SK-N-SH treated with all-trans-retinoic acid at 6 μM for 48 hours (cell line): ENCODE data around the gene NKAIN4.

ENCODE experiments used
- ATAC-seq: fragments of 200-7000 bp; cut with Tn5 transposase; 3 replicates; pipeline ENCODE4 v1.9.1; 2020; ENCODE audit warnings: mild to moderate bottlenecking, moderate library complexity
- ARNTL ChIP-seq: fragments of 450-650 bp; formaldehyde crosslinking; IDR thresholded peaks from 2 replicates; pipeline ENCODE4 v1.5.0; 2020; ENCODE audit warnings: low read depth, mild to moderate bottlenecking, moderate library complexity, borderline replicate concordance
- BACH2 ChIP-seq: fragments of 250-450 bp; sonication (Bioruptor Pico); IDR thresholded peaks from 2 replicates; pipeline ENCODE4 v1.9.0; 2021; ENCODE audit warnings: mild to moderate bottlenecking, borderline replicate concordance
- CREB5 ChIP-seq: fragments of 250-450 bp; sonication (Bioruptor Pico); IDR thresholded peaks from 2 replicates; pipeline ENCODE4 v1.5.1; 2020; ENCODE audit warnings: low read depth, mild to moderate bottlenecking, moderate library complexity
- CSDC2 ChIP-seq: fragments of 250-450 bp; sonication (Bioruptor Pico); IDR thresholded peaks from 2 replicates; pipeline ENCODE4 v1.5.0; 2020; ENCODE audit warnings: mild to moderate bottlenecking, moderate library complexity
- ESRRG ChIP-seq: fragments of 250-450 bp; sonication (Bioruptor Pico); IDR thresholded peaks from 2 replicates; pipeline ENCODE4 v1.6.1; 2021; ENCODE audit warnings: mild to moderate bottlenecking
- GLIS3 ChIP-seq: fragments of 250-450 bp; sonication (Bioruptor Pico); IDR thresholded peaks from 2 replicates; pipeline ENCODE4 v1.5.0; 2020; ENCODE audit warnings: mild to moderate bottlenecking, moderate library complexity
- ISL1 ChIP-seq: fragments of 250-450 bp; sonication (Bioruptor Pico); IDR thresholded peaks from 2 replicates; pipeline ENCODE4 v2.1.2; 2022; ENCODE audit warnings: mild to moderate bottlenecking, moderate library complexity
- OSR1 ChIP-seq: fragments of 250-450 bp; sonication (Bioruptor Pico); IDR thresholded peaks from 2 replicates; pipeline ENCODE4 v1.8.0; 2022; ENCODE audit warnings: moderate library complexity, mild to moderate bottlenecking, inconsistent platforms
- PATZ1 ChIP-seq: fragments of 250-450 bp; sonication (Bioruptor Pico); IDR thresholded peaks from 2 replicates; pipeline ENCODE4 v1.8.0; 2020; ENCODE audit warnings: mild to moderate bottlenecking, moderate library complexity, borderline replicate concordance
- POU6F1 ChIP-seq: fragments of 250-450 bp; sonication (Bioruptor Pico); IDR thresholded peaks from 2 replicates; pipeline ENCODE4 v1.8.0; 2021; ENCODE audit warnings: low read depth, mild to moderate bottlenecking, moderate library complexity, borderline replicate concordance
- PPARA ChIP-seq: fragments of 250-450 bp; sonication (Bioruptor Pico); IDR thresholded peaks from 2 replicates; pipeline ENCODE4 v1.5.0; 2020; ENCODE audit warnings: mild to moderate bottlenecking, borderline replicate concordance
- RARB ChIP-seq: fragments of 250-450 bp; sonication (Bioruptor Pico); IDR thresholded peaks from 2 replicates; pipeline ENCODE4 v1.8.0; 2021; ENCODE audit warnings: mild to moderate bottlenecking, moderate library complexity
- SNAI2 ChIP-seq: fragments of 250-450 bp; sonication (Bioruptor Pico); IDR thresholded peaks from 2 replicates; pipeline ENCODE4 v1.5.0; 2020; ENCODE audit warnings: mild to moderate bottlenecking, moderate library complexity
- TCF4 ChIP-seq: fragments of 250-450 bp; sonication (Bioruptor Pico); IDR thresholded peaks from 2 replicates; pipeline ENCODE4 v1.8.0; 2021; ENCODE audit warnings: mild to moderate bottlenecking, moderate library complexity, borderline replicate concordance
- TOX ChIP-seq: fragments of 250-450 bp; sonication (Bioruptor Pico); IDR thresholded peaks from 2 replicates; pipeline ENCODE4 v1.8.0; 2021; ENCODE audit warnings: mild to moderate bottlenecking, moderate library complexity, borderline replicate concordance
- TSHZ2 ChIP-seq: fragments of 250-450 bp; sonication (Bioruptor Pico); IDR thresholded peaks from 2 replicates; pipeline ENCODE4 v1.5.0; 2020; ENCODE audit warnings: mild to moderate bottlenecking, moderate library complexity
- ZC3H10 ChIP-seq: fragments of 250-450 bp; sonication (Bioruptor Pico); IDR thresholded peaks from 2 replicates; pipeline ENCODE4 v1.5.1; 2021; ENCODE audit warnings: mild to moderate bottlenecking, moderate library complexity
- ZFP30 ChIP-seq: fragments of 450-650 bp; formaldehyde crosslinking; IDR thresholded peaks from 2 replicates; pipeline ENCODE4 v1.5.0; 2022; ENCODE audit warnings: mild to moderate bottlenecking, moderate library complexity
- ZNF565 ChIP-seq: fragments of 450-650 bp; formaldehyde crosslinking; conservative IDR thresholded peaks from 2 replicates; pipeline ENCODE4 v1.5.0; 2020; ENCODE audit warnings: low read depth, mild to moderate bottlenecking, moderate library complexity
- ZNF70 ChIP-seq: fragments of 450-650 bp; formaldehyde crosslinking; IDR thresholded peaks from 2 replicates; pipeline ENCODE4 v1.5.0; 2020; ENCODE audit warnings: mild to moderate bottlenecking, moderate library complexity
- ZNF8 ChIP-seq: fragments of 450-650 bp; formaldehyde crosslinking; IDR thresholded peaks from 2 replicates; pipeline ENCODE4 v1.5.0; 2020; ENCODE audit warnings: mild to moderate bottlenecking, moderate library complexity

Gene NKAIN4

GRCh38 chr20:63264000-63264399 lies 9.7 kb upstream of the NKAIN4 start:
- no peak for ATAC-seq
- no peak for TF ChIP-seq ZNF565
- no peak for TF ChIP-seq ESRRG (CRISPR knock-in tag)
- no peak for TF ChIP-seq TCF4
- no peak for TF ChIP-seq ZFP30 (CRISPR knock-in tag)
- no peak for TF ChIP-seq CSDC2 (CRISPR knock-in tag)
- no peak for TF ChIP-seq RARB (CRISPR knock-in tag)
- TF ChIP-seq CREB5 (CRISPR knock-in tag), result no peak
- no peak for TF ChIP-seq ISL1
- no peak for TF ChIP-seq ARNTL (CRISPR knock-in tag)

- no peak for ATAC-seq
- TF ChIP-seq TOX (no peak), ZNF565 (no peak), CREB5 (CRISPR knock-in tag) (no peak), RARB (CRISPR knock-in tag) (no peak), PPARA (CRISPR knock-in tag) (no peak), GLIS3 (CRISPR knock-in tag) (no peak), POU6F1 (no peak), CSDC2 (CRISPR knock-in tag) (no peak), ISL1 (no peak), ZC3H10 (CRISPR knock-in tag) (no peak), TSHZ2 (CRISPR knock-in tag) (no peak), TCF4 (no peak), SNAI2 (CRISPR knock-in tag) (no peak), ZNF8 (no peak), ZFP30 (CRISPR knock-in tag) (no peak), BACH2 (CRISPR knock-in tag) (no peak), ZNF70 (CRISPR knock-in tag) (no peak), ESRRG (CRISPR knock-in tag) (no peak), PATZ1 (CRISPR knock-in tag) (no peak)
- TF ChIP-seq, all 23 proteins: peak for 0
Observed at GRCh38 chr20:63262836-63263235, 8.6 kb upstream of the NKAIN4 start.

- no peak for ATAC-seq
- no peak for TF ChIP-seq TSHZ2 (CRISPR knock-in tag)
- TF ChIP-seq POU6F1, result no peak
- TF ChIP-seq GLIS3 (CRISPR knock-in tag), result no peak
- TF ChIP-seq ZNF8, result no peak
- TF ChIP-seq SNAI2 (CRISPR knock-in tag), result no peak
- TF ChIP-seq PPARA (CRISPR knock-in tag), result no peak
- TF ChIP-seq ESRRG (CRISPR knock-in tag), result no peak
- TF ChIP-seq ARNTL (CRISPR knock-in tag), result no peak
- no peak for TF ChIP-seq OSR1 (CRISPR knock-in tag)
- no peak for TF ChIP-seq PATZ1 (CRISPR knock-in tag)
Observed at GRCh38 chr20:63261795-63262528, 7.7 kb upstream of the NKAIN4 start.
